ENCODE results near the gene ANKRD28. TPM values are rescaled to one million over a fixed set of nuclear protein-coding genes. Genes with fewer than 3 reads are reported as not detected.

Gene ANKRD28
- polyA plus RNA-seq, 1 of the 3 experiments (the other 2 are of a cell fraction): 74.8 TPM

DNA sequence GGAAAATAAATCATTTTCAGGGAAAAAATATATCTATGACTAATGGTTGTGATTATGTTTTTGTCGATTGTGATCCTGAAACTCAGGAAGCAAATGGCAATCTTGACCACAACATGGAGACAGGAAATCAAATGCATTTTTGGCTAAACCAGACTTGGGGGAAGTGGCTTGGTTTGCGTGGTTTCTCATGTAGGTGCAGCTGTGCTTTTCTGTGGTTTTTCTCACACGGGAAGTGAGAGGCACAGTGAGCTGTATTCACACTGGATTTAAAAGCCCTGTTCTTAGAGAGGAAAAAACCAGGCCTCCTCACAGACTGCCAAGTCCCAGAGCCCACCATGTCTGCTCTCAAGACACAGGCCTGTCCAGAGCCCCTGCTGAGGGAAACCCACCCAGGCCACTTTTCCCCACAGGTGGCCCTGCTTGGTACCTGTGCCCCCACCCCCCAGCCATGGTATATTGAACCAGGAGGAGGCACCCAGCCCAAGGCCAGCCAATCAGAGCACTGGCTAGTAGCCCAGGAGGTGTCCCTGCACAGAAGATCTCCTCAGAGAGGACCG, 150.1 kb downstream of the ANKRD28 start:
- peak overlapping the region; percentile 78 for H3K4me2 ChIP-seq
- H4K20me1 ChIP-seq (ENCODE audit: insufficient read depth): no peaks in the 10 kb centered on the region
- peak overlapping the region; percentile 89 for H3K9ac ChIP-seq
- peak overlapping the region; percentile 91 to 100 for H3K27ac ChIP-seq (ENCODE audit: low read depth in 2 of 2, low read length in 1 of 2)
- H2AFZ ChIP-seq (ENCODE audit: low read depth): no peak overlapping the region
- no peaks in the 10 kb centered on the region for H3K27me3 ChIP-seq (ENCODE audit: insufficient read depth)
- 28% methylated on average over 4 of the region's 4 CpGs for WGBS (ENCODE audit: low lambda C conversion rate)
- H3K79me2 ChIP-seq (ENCODE audit: insufficient read depth): 0 out of 2 replicates have a peak, but pooled peaks cover 3% of the 10 kb centered on the region
- H3K4me1 ChIP-seq (ENCODE audit: control insufficient read depth in 1 of 2, insufficient read depth in 2 of 2, low read depth in 1 of 2, low read length in 1 of 2): peaks cover 22 to 35% of the 10 kb centered on the region in 2 experiments
- POLR2A ChIA-PET: no interaction called here
- H3K9me2 ChIP-seq: no peaks in the 10 kb centered on the region
- DNase-seq: no peak
- CTCF ChIA-PET: interaction anchor here (0.9 kb wide), 1 partner anchor 18 kb away, joined by 3 read pairs; no protein-coding TSS in a partner anchor
- H3F3A ChIP-seq (replicated peaks; ENCODE audit: insufficient read depth): peaks cover 44% of the 10 kb centered on the region
- H3K36me3 ChIP-seq (replicated peaks in 1 of 2; ENCODE audit: control insufficient read depth in 1 of 2, insufficient read depth in 2 of 2, low read length in 1 of 2): no peaks in the 10 kb centered on the region
- H3K9me3 ChIP-seq: no peaks in the 10 kb centered on the region
- H3K4me3 ChIP-seq (ENCODE audit: low read depth in 2 of 2, low read length in 1 of 2): peak overlapping the region in 1 of 2 experiments; percentile 42; a peak in 2 of 4 replicates
- TF ChIP-seq RCOR1 (IDR thresholded peaks at IDR 0.05; ENCODE audit: low read length) (no peak), YY1 (IDR thresholded peaks at IDR 0.05; ENCODE audit: low read depth) (no peak), MXI1 (IDR thresholded peaks at IDR 0.05; ENCODE audit: low read depth, low read length) (no peak), TAF1 (IDR thresholded peaks at IDR 0.05; ENCODE audit: borderline replicate concordance, low read depth, low read length) (no peak; the same call in 1 of the 2 replicates), FOXM1 (IDR thresholded peaks at IDR 0.05; ENCODE audit: low read depth) (peak; percentile 44; the same call in 1 of the 2 replicates), RFX5 (IDR thresholded peaks at IDR 0.05; ENCODE audit: low read length) (no peak), FOXJ3 (CRISPR knock-in tag; IDR thresholded peaks at IDR 0.05) (no peak), NFIC (IDR thresholded peaks at IDR 0.05; ENCODE audit: borderline replicate concordance) (peak; percentile 78), ELF1 (IDR thresholded peaks at IDR 0.05) (peak; percentile 44; the same call in 1 of the 2 replicates), JUND (IDR thresholded peaks at IDR 0.05) (peak; percentile 63), EZH2phosphoT487 (IDR thresholded peaks at IDR 0.05; ENCODE audit: borderline replicate concordance, low read depth) (no peak), RAD21 (IDR thresholded peaks at IDR 0.05; ENCODE audit: low read length) (no peak), CHD2 (IDR thresholded peaks at IDR 0.05; ENCODE audit: low read length, partially characterized antibody) (no peak), SMC3 (IDR thresholded peaks at IDR 0.05; ENCODE audit: low read depth, low read length) (no peak), FOSL2 (IDR thresholded peaks at IDR 0.05; ENCODE audit: borderline replicate concordance, low read depth) (peak; percentile 42; the same call in 1 of the 2 replicates), SIN3A (IDR thresholded peaks at IDR 0.05; ENCODE audit: borderline replicate concordance, low read depth, low read length) (no peak; the same call in 1 of the 2 replicates), EP300 (IDR thresholded peaks at IDR 0.05; ENCODE audit: borderline replicate concordance in 1 of 2, low read depth in 1 of 2, low read length in 1 of 2) (peak; percentile 60 to 91), GATA2 (CRISPR knock-in tag; IDR thresholded peaks at IDR 0.05) (no peak), NRF1 (IDR thresholded peaks at IDR 0.05; ENCODE audit: low read depth, low read length) (no peak), GABPA (IDR thresholded peaks at IDR 0.05; ENCODE audit: low read depth) (no peak), MEF2A (IDR thresholded peaks at IDR 0.05; ENCODE audit: borderline replicate concordance, low read depth) (peak; percentile 58; the same call in 1 of the 2 replicates), TEAD4 (IDR thresholded peaks at IDR 0.05; ENCODE audit: borderline replicate concordance, insufficient read depth) (0 out of 2 replicates have a peak, but pooled peaks have one; percentile 62)
- TF ChIP-seq, protein P1, sequence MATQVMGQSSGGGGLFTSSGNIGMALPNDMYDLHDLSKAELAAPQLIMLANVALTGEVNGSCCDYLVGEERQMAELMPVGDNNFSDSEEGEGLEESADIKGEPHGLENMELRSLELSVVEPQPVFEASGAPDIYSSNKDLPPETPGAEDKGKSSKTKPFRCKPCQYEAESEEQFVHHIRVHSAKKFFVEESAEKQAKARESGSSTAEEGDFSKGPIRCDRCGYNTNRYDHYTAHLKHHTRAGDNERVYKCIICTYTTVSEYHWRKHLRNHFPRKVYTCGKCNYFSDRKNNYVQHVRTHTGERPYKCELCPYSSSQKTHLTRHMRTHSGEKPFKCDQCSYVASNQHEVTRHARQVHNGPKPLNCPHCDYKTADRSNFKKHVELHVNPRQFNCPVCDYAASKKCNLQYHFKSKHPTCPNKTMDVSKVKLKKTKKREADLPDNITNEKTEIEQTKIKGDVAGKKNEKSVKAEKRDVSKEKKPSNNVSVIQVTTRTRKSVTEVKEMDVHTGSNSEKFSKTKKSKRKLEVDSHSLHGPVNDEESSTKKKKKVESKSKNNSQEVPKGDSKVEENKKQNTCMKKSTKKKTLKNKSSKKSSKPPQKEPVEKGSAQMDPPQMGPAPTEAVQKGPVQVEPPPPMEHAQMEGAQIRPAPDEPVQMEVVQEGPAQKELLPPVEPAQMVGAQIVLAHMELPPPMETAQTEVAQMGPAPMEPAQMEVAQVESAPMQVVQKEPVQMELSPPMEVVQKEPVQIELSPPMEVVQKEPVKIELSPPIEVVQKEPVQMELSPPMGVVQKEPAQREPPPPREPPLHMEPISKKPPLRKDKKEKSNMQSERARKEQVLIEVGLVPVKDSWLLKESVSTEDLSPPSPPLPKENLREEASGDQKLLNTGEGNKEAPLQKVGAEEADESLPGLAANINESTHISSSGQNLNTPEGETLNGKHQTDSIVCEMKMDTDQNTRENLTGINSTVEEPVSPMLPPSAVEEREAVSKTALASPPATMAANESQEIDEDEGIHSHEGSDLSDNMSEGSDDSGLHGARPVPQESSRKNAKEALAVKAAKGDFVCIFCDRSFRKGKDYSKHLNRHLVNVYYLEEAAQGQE (IDR thresholded peaks at IDR 0.05; ENCODE audit: low read depth, low read length): no peak
- TF ChIP-seq, protein P2, sequence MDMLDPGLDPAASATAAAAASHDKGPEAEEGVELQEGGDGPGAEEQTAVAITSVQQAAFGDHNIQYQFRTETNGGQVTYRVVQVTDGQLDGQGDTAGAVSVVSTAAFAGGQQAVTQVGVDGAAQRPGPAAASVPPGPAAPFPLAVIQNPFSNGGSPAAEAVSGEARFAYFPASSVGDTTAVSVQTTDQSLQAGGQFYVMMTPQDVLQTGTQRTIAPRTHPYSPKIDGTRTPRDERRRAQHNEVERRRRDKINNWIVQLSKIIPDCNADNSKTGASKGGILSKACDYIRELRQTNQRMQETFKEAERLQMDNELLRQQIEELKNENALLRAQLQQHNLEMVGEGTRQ (IDR thresholded peaks at IDR 0.05; ENCODE audit: borderline replicate concordance, low read depth, low read length): no peak
- TF ChIP-seq, protein P3, sequence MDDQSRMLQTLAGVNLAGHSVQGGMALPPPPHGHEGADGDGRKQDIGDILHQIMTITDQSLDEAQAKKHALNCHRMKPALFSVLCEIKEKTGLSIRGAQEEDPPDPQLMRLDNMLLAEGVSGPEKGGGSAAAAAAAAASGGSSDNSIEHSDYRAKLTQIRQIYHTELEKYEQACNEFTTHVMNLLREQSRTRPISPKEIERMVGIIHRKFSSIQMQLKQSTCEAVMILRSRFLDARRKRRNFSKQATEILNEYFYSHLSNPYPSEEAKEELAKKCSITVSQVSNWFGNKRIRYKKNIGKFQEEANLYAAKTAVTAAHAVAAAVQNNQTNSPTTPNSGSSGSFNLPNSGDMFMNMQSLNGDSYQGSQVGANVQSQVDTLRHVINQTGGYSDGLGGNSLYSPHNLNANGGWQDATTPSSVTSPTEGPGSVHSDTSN (IDR thresholded peaks at IDR 0.05): peak; percentile 77
- TF ChIP-seq, protein P4, sequence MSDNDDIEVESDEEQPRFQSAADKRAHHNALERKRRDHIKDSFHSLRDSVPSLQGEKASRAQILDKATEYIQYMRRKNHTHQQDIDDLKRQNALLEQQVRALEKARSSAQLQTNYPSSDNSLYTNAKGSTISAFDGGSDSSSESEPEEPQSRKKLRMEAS (IDR thresholded peaks at IDR 0.05; ENCODE audit: low read depth): peak; percentile 39; the same call in 1 of the 2 replicates
- TF ChIP-seq, protein P5, sequence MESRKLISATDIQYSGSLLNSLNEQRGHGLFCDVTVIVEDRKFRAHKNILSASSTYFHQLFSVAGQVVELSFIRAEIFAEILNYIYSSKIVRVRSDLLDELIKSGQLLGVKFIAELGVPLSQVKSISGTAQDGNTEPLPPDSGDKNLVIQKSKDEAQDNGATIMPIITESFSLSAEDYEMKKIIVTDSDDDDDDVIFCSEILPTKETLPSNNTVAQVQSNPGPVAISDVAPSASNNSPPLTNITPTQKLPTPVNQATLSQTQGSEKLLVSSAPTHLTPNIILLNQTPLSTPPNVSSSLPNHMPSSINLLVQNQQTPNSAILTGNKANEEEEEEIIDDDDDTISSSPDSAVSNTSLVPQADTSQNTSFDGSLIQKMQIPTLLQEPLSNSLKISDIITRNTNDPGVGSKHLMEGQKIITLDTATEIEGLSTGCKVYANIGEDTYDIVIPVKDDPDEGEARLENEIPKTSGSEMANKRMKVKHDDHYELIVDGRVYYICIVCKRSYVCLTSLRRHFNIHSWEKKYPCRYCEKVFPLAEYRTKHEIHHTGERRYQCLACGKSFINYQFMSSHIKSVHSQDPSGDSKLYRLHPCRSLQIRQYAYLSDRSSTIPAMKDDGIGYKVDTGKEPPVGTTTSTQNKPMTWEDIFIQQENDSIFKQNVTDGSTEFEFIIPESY (IDR thresholded peaks at IDR 0.05; ENCODE audit: borderline replicate concordance, low read depth): 0 out of 2 replicates have a peak, but pooled peaks have one; percentile 46

Measured in SK-N-SH (cell line).